ENCODE measurements around the gene IMP3.
"Not testable (repeated sequence)": the region's sequence is repeated elsewhere in the genome, so short reads cannot be mapped to it uniquely, and the experiment has no call there.

IMP3 gene, protein sequence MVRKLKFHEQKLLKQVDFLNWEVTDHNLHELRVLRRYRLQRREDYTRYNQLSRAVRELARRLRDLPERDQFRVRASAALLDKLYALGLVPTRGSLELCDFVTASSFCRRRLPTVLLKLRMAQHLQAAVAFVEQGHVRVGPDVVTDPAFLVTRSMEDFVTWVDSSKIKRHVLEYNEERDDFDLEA

DNA sequence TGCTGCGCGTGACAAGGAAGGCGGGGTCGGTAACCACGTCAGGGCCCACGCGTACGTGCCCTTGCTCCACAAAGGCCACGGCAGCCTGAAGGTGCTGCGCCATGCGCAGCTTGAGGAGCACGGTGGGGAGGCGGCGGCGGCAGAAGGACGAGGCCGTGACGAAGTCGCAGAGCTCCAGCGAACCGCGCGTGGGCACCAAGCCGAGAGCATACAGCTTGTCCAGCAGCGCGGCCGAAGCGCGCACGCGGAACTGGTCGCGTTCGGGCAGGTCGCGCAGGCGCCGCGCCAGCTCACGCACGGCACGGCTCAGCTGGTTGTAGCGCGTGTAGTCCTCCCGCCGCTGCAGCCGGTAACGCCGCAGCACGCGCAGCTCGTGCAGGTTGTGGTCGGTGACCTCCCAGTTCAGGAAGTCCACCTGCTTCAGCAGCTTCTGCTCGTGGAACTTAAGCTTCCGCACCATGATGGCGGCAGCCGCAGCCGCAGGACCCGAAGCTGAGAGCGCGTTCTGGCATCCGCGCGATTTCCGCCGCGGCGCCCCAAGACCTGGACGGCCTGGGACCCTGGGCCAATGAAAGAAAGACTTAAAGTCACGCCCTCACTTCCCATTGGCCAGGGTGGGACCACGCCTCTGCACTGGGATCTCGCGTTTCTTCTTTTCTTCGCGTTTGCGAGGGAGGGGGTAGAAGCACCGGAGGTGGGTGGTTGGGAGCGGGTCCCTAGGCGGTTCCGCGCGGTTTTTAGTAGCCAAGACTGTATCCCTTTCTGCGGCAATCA is at the start of gene IMP3:
IMP3 (minus strand) TSS at position 516 of the 774 bp plus-strand sequence; CDS start at position 460, 56 bp downstream.
- DNase-seq = peak; percentile 98

DNA sequence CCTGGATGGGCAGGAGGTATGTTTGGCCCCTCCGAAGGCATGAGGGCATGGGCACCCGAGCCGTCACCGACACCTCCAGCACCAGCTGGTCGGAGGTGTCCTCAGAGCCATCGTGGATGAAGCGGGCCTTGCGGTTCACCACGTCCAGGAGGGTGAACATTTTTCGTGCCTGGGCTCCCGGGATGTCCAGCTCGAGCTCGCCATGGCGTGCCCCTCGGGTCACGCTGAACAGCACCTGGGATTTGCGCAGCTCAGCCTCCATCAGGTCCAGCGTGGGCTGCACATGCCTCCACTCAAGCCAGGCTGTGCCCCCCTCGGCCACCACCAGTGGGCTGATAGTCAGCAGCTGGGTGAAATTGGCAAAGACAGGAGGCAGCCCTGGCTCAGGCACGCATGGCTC is 49.4 kb upstream of the IMP3 start:
- not testable (repeated sequence) for DNase-seq

DNA sequence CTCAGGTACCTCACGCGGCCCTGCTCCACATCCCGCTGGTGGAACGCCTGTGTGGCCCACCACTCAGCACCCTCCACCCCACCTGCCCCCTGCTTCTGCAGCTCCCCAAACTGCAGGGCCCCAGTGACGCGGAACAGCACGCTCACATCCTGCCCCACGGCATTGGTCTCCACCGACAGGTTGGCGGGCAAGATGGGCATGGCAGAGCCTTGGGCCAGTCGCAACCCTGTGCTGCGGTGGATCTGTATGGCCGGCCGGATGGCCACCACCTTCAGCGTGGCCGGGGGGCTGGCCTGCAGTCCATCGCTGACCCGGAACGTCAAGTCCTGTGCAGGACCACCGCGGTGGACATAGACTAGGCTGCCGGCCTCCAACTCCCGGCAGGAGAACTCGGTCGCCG is 48.8 kb upstream of the IMP3 start:
- no peak for DNase-seq

DNA sequence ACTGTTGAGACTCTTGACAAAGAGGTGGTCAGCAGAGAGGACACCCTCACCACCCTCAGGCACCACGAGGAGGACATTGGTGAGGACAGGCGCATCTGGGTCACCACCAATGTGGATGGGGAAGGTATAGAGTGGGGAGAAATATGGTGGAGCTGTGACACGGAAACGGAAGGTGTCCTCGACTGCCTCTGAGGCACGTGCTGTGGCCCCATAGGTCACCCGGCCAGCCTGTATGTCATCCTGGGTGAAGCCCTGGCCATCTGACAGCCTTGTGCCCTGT is 48.2 kb upstream of the IMP3 start:
- no peak for DNase-seq

DNA sequence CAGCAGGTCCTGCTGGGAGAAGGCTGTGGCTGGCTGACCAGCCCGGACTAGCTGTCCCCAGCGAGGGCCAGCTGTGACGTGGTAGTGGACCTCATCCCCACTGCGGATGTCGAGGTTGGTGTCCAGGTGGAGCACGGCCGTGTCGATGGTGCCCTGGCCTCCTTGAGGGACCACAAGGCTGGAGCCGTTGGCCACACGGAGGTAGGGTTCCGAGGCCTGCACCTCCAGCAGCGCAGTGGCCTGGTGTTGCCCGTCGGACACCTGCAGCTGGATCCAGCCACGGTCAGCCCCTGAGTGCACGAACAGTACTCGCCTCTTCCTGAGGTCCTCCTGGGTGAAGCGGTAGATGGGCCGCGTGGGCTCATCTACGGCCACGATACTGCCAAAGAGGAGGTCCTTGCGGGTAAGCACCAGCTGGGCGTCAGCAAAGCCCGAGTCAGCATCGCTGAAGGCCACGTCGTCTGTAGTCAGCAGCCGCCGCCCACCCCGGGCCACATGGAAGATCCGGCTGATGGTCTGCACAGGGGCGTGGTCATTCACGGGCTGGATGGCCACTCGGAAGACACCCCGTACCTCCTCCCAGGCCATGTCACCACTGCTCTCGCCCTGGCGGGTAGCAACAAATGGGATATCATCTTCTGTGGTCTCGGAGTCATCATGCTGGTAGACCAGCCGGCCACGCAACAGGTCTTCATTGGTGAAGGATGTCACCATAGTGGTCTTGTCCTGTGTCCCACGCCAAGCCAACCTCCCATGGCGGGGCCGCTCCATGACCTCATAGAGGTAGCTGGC is 47.7 kb upstream of the IMP3 start:
- no peak for DNase-seq

DNA sequence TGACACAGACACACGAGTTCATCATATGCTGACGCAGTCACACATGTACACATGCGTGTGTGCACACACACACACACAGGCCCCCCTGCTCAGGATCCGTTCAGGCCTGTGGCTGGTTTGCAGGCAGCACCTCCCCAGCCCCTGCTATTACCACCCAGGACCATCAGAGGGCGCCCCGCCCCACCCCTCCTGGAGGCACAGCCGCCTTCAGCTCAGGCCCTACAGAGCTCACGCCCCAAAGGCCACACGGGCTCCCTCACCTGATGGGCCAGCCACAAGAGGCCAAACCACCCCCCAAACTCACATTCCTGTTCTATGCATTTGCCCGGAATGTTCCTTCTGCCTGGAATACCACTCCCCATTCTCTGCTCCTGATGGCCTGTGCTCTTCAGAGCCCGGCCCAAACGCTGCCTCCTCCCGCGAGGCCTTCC is 46.2 kb upstream of the IMP3 start:
- DNase-seq = peak; percentile 56

DNA sequence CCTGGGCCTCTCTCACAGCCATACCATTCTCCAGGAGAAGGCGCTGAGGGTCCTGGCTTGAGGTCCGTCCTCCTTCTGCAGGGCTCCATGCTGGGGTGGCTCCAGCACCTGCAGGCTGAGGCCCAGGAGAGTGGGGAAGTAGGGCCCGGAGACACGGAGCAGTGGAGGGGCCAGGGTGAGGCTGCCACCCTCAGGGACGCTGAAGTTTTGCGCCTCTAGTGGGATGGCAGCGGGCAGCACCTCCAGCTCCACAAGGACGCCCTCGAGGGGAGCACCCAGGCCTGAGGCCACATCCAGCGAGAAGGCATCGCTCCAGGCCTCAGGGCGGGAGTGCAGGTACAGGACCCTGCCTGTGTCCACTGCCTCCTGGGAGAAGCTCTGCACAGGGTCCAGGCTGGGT is 45.2 kb upstream of the IMP3 start:
- DNase-seq = no peak

DNA sequence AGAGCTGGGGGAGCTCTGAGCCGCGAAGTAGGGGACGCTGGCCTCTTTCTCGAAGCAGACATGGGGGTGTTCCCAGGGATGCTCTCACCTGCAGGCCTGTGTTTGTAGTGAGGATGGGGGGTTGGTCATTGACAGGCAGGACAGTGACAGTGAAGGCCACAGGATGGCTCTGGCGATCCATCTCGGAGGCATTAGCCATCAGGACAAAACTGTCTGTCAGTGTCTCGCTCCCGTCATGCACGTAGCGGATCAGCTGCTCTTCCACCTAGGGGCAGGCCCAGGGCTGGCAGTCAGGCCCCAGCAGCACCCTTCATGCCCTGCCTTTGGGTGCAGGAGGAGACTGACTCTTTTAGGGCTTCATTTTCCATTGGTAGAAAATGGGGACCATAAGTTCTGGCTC is 44.6 kb upstream of the IMP3 start:
- no peak for DNase-seq

DNA sequence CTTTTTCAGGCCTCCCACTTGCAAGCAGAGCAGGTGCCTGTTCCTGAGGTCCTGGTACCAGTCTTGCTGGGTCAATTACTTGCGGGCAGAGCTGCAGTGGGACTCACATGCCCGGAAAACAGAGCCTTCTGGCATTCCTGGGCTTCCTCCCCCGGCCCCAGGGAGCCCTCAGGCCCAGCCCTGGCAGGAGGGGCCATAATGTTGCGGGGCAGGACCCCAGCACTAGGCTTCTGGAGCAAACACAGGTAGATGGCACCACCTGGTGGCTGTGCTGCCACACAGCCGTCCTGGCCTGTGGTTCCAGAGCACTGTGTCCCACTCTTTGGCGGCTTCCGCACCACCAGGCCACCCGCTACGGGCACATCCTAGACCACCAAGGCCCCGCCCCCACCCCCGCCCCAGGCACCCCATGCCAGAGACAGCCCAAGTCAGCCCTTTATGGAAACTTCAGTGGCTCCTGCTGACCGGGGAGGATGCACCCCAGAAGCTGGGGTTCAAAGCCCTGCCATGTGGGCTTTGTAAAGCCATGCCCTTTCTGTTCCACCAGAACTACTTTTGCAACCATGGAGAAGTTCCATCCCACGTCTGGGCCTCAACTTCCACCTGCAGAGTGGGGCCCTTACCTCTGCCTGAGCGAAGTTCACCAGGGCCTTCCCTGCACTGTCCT is 43.8 kb upstream of the IMP3 start:
- peak; percentile 46 for DNase-seq

DNA sequence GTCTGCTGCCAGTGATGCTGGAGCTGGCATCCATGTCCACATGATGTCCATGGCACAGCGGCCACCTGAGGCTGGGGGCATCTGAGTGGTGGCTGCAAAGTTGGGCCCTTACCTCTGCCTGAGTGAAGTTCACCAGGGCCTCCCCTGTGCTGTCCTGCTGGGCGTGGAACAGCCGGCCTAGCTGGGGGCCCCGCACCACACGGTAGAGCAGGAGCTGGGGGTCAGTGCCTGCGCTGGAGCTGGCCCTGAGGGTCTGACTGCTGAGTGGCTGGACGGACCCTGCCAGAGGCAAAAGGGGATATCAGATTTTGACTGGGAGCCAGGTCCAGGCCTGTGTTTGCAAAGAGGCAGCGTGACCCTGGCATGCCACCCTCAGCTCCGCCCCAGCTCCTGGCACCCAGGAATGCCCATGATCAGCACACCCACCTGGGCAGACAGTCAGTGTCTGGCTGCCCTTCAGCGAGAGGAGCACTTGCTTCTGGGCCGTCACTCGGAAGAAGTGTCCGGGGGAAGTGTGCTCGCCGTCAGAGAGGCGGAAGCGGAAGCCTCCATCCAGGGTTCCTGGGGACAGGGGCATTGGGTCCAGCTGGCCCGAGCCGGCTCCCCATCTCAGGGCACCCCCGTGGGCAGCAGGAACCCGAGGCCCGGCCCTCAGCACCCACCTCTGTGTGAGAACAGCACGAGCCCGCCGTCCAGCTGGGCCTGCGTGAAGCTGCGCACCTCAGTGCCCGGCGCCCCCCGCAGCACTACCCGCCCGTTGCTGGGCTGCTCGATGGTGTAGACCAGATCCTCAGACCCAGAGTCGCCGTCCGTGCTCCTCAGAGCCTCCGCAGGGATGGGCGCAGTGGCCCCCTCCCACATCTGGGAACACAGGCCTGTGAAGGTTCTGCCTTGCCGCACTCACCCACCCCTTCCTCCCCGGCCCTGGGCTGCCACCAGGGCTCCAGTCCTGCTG is 42.4 kb upstream of the IMP3 start:
- DNase-seq = no peak

DNA sequence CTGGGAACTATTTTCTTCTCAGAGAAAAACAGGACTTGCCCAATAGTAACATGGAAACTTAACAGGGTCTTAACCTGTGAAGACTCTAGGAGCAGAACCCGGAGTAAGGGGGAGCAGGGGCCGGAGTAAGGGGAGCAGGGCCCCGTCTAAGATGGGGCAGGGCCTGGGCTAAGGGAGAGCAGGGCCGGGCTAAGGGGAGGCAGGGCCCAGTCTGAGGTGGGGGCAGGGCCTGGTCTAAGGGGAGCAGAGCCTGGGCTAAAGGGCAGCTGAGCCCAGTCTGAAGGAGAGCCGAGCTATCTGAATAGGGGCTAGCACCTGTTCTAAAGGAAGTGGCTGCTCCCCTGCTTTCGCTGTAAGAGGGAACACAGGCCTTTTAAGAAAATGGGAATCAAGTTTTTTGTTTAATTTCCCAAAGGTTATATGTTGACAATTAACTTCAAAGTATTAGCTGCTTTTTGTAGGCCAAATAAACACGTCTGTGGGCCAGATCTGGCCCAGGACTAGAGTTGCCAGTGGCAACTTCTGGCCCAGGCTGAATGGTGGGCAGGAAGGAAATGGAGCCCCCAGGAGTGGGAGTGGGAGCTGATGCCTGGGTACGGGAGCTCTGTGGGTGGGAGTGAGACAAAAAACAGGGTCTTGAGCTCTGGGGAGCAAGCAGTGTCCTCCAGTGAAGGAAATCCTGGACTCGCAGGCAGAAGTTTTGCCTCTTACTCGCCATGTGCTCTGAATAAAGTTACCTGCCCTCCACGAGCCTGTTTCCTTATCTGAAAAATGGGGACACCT is 40.2 kb upstream of the IMP3 start:
- DNase-seq = no peak

DNA sequence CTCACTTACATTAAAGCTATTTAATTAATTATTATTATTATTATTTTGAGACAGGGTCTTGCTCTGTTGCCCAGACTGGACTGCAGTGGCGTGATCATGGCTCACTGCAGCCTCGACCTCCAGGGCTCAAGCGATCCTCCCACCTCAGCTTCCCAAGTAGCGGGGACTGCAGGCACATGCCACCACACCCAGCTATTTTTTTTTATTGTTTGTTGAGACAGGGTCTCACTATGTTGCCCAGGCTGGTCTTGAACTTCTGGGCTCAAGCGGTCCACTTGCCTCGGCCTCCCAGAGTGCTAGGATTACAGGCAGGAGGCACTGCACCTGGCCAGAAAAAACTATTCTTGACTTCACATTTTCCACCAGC is 38.3 kb upstream of the IMP3 start:
- not testable (repeated sequence) for DNase-seq

DNA sequence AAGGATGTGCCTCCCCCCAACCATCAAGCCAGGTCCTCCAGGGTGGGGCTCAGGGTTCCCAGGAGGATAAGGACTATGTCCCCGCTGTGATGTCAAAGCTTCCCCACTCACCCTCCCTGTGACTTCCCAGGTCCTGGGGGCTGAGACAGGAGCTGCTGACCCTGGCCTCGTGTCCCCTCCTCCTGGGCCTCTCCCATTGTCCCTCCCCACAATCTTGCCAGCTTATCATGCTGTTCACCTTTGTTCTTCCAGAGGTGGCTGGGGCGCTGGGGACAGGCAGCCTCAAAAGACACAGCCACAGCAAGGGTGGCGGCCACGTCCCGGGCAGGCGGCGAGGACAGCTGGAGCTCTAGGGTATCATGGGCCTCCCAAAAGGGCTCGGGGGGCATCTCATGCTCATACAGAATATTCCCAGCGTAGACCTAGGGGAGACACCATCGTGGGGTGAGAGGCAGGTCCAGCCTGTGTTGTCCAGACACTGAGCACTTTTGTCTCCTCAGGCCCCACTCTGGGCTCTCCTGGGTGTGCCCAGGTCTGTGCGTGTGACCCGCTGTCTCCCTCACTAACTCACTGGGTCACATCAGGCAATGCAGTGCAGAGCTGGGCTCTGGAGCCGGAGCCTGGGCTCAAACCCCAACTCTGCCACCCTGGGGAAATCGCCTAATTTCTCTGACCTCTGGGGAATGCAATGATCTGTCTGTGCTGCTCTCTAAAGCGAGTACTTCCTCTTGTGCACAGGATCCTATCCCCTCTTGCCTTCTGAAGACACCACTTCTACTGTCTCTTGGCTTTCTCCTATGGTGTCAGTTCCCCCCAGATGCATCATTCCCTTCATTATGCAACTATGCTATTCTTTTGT is 37.7 kb upstream of the IMP3 start:
- DNase-seq = no peak

DNA sequence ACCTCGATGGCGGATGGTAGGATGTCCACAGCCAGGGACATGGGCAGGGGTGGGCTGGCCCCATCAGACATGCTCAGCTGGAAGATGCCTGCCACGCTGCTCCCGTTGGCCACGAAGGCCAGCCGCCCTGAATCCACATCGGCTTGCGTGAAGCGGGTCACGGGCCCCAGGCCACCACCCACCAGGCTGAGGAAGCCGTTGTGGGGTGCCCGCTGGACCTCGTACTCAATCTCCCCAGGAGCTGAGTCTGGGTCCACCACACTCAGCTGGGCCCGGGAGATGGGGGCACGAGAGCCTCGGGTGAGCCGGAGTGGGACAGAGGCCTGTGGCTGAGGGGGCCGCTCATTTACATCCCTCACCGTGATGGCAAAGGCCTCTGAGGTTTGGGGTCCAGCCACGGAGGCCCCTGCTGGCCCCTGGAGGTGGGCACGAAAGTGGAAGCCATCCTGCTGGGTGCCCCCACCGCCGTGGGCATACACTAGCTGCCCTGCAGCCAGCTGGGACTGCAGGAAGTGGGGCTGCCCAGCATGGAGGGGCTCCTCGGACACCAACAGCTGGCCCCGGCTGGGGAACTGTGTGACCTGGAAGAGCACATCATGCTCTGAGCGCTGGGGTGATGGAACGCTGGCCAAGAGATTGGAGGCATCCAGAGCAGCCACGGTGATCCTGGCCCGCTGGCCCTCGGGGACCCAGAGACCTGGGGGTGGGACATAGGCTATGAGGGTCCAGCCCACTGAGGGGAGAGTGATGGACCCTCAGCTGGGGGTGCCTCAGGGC is 36.9 kb upstream of the IMP3 start:
- no peak for DNase-seq

DNA sequence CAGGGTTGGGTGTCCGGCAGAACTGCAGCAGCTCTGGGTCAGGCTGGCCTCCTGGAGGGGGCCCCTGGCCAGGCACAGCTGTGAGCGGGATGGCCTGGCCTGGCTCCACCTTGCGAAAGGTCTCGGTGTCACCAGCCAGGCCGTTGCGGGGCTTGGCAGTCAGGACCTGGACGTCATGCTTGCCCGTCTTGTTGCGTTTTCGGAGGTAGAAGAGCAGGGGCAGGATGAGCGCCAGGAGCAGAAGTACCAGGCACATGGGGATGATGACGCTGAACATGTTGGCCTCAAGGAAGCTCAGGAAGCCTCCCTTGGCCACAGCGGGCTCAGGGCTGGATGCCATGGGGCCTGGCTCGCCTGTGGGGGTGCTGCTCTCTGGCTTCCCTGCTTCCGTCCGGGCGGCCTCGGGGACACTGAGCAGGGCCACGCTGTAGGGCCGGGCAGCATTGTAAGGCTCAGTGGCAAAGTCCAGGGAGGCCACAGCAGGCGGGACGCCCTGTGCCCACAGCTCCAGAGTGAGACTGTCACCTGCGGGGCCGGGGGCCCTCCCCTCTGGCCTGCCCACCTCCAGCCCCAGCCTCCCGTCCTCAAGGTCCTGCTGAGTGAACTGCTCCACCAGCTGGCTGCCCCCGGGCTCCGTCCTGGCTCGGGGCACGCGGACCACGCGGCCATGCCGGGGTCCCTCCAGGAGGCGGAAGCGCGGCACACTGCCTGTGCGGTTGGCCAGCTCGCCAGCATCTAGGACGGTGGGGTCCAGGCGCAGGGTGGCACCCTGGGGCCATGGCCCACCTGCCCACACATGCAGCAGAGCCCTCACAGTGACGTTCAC is 35.8 kb upstream of the IMP3 start:
- DNase-seq = no peak

DNA sequence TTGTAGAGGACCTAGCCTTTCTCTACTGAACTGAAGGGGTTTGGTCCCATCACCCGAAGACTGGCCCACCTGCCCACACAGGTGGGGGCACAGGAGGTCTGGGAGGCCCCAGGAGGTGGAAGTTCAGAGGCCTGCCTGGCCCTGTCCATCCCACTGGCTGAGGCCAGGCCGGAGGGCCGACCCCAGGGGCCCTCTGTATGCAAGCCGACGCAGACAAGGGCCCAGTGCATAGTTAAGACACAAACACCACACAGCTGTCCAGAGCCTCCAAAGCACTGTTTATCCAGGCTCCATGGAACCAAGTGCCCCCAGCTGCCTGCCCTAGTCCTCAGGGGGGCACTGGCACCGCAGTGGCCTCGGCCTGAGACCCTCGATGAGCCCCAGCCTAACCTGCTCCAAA is 34.3 kb upstream of the IMP3 start:
- no peak for DNase-seq

DNA sequence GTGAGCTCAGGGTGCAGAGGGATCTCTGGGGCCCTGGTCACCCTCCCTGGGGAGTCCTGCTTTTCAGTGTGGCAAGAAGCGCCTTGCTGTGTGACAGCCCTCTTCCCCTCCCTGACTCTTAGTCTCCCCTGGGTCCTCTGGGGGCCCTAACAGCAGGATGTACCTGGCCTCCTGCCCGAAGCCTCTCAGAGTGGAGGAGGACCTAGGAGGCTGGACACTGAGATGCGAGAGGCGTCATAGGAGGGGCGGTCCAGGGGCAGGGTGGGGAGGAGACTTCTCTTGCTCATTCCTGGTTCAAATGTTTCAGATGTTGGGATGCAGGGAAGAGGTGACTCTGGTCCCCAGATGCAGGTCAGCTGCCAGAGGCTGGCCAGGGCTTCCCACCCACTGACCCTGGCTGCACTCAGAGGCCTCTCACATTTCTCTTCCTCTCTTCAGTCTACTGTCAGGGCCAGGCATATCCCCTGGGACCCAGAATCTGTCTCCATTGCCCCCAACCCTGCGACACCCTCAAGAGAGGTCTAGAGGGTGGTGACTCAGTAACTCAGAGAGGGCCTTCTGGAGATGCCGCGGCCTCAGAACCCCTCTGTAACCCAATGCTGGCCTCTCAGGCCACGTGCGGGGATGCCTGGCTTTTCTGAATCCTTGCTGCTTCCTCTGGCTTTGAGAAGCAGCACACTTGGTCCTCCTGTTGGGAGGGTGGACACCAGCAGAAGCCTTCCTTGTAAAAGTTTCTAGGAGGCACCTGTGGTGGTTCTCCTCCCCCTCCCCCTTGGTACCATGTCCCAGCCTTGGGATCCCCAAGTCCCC is 33.6 kb upstream of the IMP3 start:
- peak; percentile 89 for DNase-seq

Data from EL (cell line).